GM23338 (cell line): ENCODE measurements around the gene PSD. TPM values are rescaled to one million over a fixed set of nuclear protein-coding genes. Genes with fewer than 3 reads are reported as not detected.

ENCODE experiments used
- ATAC-seq: fragments of 200-7000 bp; cut with Tn5 transposase; 3 replicates; pipeline ENCODE4 v1.9.1; 2020
- DNase-seq: peaks from one replicate; pipeline ENCODE4 v3.0.0-alpha.2; 2015; ENCODE audit warnings: low spot score
- H2AFZ ChIP-seq: fragments of 200-600 bp; sonication (generic); 2 replicates; pipeline ENCODE4 v1.8.0; 2016; ENCODE audit warnings: antibody characterized with exemption, mild to moderate bottlenecking, moderate library complexity
- H3F3A ChIP-seq: fragments of 200-600 bp; sonication (generic); replicated peaks from 2 replicates; pipeline ENCODE4 v1.8.0; 2017; ENCODE audit warnings: antibody characterized with exemption, mixed run types, low read depth
- H3K27ac ChIP-seq: fragments of 200-600 bp; sonication (generic); 2 replicates; pipeline ENCODE4 v1.6.1; 2016; ENCODE audit warnings: low read depth
- H3K27me3 ChIP-seq: fragments of 200-600 bp; sonication (generic); 2 replicates; pipeline ENCODE4 v1.8.0; 2016; ENCODE audit warnings: mild to moderate bottlenecking, mixed run types, moderate library complexity; ENCODE audit not compliant: insufficient read depth
- H3K36me3 ChIP-seq: fragments of 200-600 bp; sonication (generic); 2 replicates; pipeline ENCODE4 v1.8.0; 2016; ENCODE audit warnings: mild to moderate bottlenecking; ENCODE audit not compliant: insufficient read depth
- H3K4me1 ChIP-seq: fragments of 200-600 bp; sonication (generic); 2 replicates; pipeline ENCODE4 v1.8.0; 2016; ENCODE audit warnings: mild to moderate bottlenecking, moderate library complexity; ENCODE audit not compliant: insufficient read depth
- H3K4me2 ChIP-seq: fragments of 200-600 bp; sonication (generic); 2 replicates; pipeline ENCODE4 v1.7.1; 2017; ENCODE audit warnings: mixed run types
- H3K4me3 ChIP-seq: fragments of 200-600 bp; sonication (generic); 2 replicates; pipeline ENCODE4 v1.6.1; 2016; ENCODE audit warnings: mixed run types
- H3K79me2 ChIP-seq: fragments of 200-600 bp; sonication (generic); replicated peaks from 2 replicates; pipeline ENCODE4 v1.8.0; 2017; ENCODE audit warnings: mild to moderate bottlenecking; ENCODE audit not compliant: insufficient read depth
- H3K9me2 ChIP-seq: fragments of 200-600 bp; sonication (generic); 2 replicates; pipeline ENCODE4 v1.8.0; 2017; ENCODE audit not compliant: insufficient read depth
- H4K20me1 ChIP-seq: fragments of 200-600 bp; sonication (generic); replicated peaks from 2 replicates; pipeline ENCODE4 v1.8.0; 2017; ENCODE audit warnings: mild to moderate bottlenecking; ENCODE audit not compliant: insufficient read depth
- H3K27ac Mint-ChIP-seq: 2 replicates; pipeline ENCODE4 v1.8.0; 2020; ENCODE audit warnings: inconsistent platforms, mild to moderate bottlenecking, moderate library complexity, mixed read lengths
- H3K27me3 Mint-ChIP-seq: 3 replicates; pipeline ENCODE4 v1.8.0; 2022; ENCODE audit warnings: low read depth, mild to moderate bottlenecking, moderate library complexity, mixed read lengths, inconsistent platforms; ENCODE audit not compliant: insufficient read depth, poor library complexity
- H3K36me3 Mint-ChIP-seq: 3 replicates; pipeline ENCODE4 v1.8.0; 2021; ENCODE audit warnings: low read depth, mild to moderate bottlenecking, inconsistent platforms, moderate library complexity, mixed read lengths
- H3K4me1 Mint-ChIP-seq: 3 replicates; pipeline ENCODE4 v1.8.0; 2020; ENCODE audit warnings: mild to moderate bottlenecking, inconsistent platforms, mixed read lengths
- H3K4me3 Mint-ChIP-seq: 3 replicates; pipeline ENCODE4 v1.8.0; 2021; ENCODE audit warnings: moderate library complexity, mild to moderate bottlenecking, inconsistent platforms, mixed read lengths
- H3K9me3 Mint-ChIP-seq: 3 replicates; pipeline ENCODE4 v1.8.0; 2020; ENCODE audit warnings: moderate library complexity, mild to moderate bottlenecking, inconsistent platforms, mixed read lengths
- CREB1 ChIP-seq: fragments of 250-450 bp; sonication (Bioruptor Pico); IDR thresholded peaks from 2 replicates; pipeline ENCODE4 v1.5.0; 2020; ENCODE audit warnings: low read depth, mild to moderate bottlenecking, moderate library complexity
- EZH2 ChIP-seq: fragments of 200-600 bp; sonication (generic); IDR thresholded peaks from one replicate; pipeline ENCODE4 v1.8.0; 2017; ENCODE audit warnings: antibody characterized with exemption, mild to moderate bottlenecking, low read depth; ENCODE audit not compliant: unreplicated experiment
- EZH2phosphoT487 ChIP-seq: fragments of 200-600 bp; sonication (generic); IDR thresholded peaks from one replicate; pipeline ENCODE4 v1.8.1; 2018; ENCODE audit warnings: antibody characterized with exemption; ENCODE audit not compliant: unreplicated experiment
- JUNB ChIP-seq: IDR thresholded peaks from one replicate; pipeline ENCODE4 v1.6.1; 2016; ENCODE audit warnings: antibody characterized with exemption; ENCODE audit not compliant: unreplicated experiment
- NANOG ChIP-seq: IDR thresholded peaks from 2 replicates; pipeline ENCODE4 v1.6.1; 2016; ENCODE audit warnings: antibody characterized with exemption, borderline replicate concordance
- POLR2AphosphoS5 ChIP-seq: IDR thresholded peaks from 2 replicates; pipeline ENCODE4 v1.6.1; 2016; ENCODE audit warnings: antibody characterized with exemption, low read depth
- ZNF114 ChIP-seq: fragments of 250-450 bp; sonication (Bioruptor Pico); IDR thresholded peaks from 2 replicates; pipeline ENCODE4 v1.5.0; 2020; ENCODE audit warnings: mild to moderate bottlenecking, moderate library complexity
- polyA plus RNA-seq: library from polyadenylated mRNA; unstranded; fragments of >200 nt; fragmentation: Nextera tagmentation; extraction: Ambion mirVana; gene quantifications from 2 replicates; pipeline ENCODE4 v1.2.1, GENCODE V29; 2016
- total RNA-seq: library from RNA; depleted of rRNA; stranded (reverse); fragments of >200 nt; shearing (Covaris generic); gene quantifications from 2 replicates; pipeline ENCODE4 v1.2.3, GENCODE V29; 2014
- TF ChIP-seq, protein P1 (sequence below): fragments of 250-450 bp; sonication (Bioruptor Pico); IDR thresholded peaks from 2 replicates; pipeline ENCODE4 v1.5.0; 2020; ENCODE audit warnings: mild to moderate bottlenecking, moderate library complexity
- TF ChIP-seq, protein P2 (sequence below), 2 experiments: fragments of 200-600 bp in 1 of 2; sonication (generic) in 1 of 2; conservative IDR thresholded peaks; 2 replicates each; pipeline versions ENCODE4 v1.5.1 to v1.6.1; 2016 to 2017; ENCODE audit warnings: antibody characterized with exemption in 2 of 2, low read depth in 2 of 2, mild to moderate bottlenecking in 2 of 2, moderate library complexity in 1 of 2
- TF ChIP-seq, protein P3 (sequence below): IDR thresholded peaks from one replicate; pipeline ENCODE4 v1.6.1; 2018; ENCODE audit warnings: antibody characterized with exemption; ENCODE audit not compliant: unreplicated experiment

Gene PSD
- total and polyA plus RNA-seq, 2 experiments from 2014 or later = 1.9 to 6.8 TPM

DNA sequence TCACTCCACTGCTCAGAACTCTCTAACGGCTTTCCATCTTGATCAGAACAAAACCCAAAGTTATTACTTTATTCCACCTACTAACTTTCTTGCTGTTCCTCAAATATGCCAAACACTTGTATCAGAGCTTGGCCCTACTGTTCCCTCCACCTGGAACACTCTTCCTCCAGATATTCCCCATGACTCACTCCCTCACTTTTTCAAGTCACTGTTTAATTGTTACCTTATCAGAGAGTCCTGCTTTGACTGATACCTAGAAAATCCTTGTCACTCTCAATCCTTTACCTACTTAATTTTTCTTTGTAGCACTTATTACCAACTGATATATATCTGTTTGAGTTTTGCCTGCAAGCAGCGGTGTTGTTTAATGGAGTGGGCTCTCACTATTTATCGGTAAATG lies 28.7 kb downstream of the PSD start (continued):
- TF ChIP-seq, protein P1, sequence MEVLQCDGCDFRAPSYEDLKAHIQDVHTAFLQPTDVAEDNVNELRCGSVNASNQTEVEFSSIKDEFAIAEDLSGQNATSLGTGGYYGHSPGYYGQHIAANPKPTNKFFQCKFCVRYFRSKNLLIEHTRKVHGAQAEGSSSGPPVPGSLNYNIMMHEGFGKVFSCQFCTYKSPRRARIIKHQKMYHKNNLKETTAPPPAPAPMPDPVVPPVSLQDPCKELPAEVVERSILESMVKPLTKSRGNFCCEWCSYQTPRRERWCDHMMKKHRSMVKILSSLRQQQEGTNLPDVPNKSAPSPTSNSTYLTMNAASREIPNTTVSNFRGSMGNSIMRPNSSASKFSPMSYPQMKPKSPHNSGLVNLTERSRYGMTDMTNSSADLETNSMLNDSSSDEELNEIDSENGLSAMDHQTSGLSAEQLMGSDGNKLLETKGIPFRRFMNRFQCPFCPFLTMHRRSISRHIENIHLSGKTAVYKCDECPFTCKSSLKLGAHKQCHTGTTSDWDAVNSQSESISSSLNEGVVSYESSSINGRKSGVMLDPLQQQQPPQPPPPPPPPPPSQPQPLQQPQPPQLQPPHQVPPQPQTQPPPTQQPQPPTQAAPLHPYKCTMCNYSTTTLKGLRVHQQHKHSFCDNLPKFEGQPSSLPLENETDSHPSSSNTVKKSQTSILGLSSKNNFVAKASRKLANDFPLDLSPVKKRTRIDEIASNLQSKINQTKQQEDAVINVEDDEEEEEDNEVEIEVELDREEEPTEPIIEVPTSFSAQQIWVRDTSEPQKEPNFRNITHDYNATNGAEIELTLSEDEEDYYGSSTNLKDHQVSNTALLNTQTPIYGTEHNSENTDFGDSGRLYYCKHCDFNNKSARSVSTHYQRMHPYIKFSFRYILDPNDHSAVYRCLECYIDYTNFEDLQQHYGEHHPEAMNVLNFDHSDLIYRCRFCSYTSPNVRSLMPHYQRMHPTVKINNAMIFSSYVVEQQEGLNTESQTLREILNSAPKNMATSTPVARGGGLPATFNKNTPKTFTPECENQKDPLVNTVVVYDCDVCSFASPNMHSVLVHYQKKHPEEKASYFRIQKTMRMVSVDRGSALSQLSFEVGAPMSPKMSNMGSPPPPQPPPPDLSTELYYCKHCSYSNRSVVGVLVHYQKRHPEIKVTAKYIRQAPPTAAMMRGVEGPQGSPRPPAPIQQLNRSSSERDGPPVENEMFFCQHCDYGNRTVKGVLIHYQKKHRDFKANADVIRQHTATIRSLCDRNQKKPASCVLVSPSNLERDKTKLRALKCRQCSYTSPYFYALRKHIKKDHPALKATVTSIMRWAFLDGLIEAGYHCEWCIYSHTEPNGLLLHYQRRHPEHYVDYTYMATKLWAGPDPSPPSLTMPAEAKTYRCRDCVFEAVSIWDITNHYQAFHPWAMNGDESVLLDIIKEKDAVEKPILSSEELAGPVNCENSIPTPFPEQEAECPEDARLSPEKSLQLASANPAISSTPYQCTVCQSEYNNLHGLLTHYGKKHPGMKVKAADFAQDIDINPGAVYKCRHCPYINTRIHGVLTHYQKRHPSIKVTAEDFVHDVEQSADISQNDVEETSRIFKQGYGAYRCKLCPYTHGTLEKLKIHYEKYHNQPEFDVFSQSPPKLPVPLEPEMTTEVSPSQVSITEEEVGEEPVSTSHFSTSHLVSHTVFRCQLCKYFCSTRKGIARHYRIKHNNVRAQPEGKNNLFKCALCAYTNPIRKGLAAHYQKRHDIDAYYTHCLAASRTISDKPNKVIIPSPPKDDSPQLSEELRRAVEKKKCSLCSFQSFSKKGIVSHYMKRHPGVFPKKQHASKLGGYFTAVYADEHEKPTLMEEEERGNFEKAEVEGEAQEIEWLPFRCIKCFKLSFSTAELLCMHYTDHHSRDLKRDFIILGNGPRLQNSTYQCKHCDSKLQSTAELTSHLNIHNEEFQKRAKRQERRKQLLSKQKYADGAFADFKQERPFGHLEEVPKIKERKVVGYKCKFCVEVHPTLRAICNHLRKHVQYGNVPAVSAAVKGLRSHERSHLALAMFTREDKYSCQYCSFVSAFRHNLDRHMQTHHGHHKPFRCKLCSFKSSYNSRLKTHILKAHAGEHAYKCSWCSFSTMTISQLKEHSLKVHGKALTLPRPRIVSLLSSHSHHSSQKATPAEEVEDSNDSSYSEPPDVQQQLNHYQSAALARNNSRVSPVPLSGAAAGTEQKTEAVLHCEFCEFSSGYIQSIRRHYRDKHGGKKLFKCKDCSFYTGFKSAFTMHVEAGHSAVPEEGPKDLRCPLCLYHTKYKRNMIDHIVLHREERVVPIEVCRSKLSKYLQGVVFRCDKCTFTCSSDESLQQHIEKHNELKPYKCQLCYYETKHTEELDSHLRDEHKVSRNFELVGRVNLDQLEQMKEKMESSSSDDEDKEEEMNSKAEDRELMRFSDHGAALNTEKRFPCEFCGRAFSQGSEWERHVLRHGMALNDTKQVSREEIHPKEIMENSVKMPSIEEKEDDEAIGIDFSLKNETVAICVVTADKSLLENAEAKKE (CRISPR knock-in tag) = no peak
- TF ChIP-seq, protein P2, sequence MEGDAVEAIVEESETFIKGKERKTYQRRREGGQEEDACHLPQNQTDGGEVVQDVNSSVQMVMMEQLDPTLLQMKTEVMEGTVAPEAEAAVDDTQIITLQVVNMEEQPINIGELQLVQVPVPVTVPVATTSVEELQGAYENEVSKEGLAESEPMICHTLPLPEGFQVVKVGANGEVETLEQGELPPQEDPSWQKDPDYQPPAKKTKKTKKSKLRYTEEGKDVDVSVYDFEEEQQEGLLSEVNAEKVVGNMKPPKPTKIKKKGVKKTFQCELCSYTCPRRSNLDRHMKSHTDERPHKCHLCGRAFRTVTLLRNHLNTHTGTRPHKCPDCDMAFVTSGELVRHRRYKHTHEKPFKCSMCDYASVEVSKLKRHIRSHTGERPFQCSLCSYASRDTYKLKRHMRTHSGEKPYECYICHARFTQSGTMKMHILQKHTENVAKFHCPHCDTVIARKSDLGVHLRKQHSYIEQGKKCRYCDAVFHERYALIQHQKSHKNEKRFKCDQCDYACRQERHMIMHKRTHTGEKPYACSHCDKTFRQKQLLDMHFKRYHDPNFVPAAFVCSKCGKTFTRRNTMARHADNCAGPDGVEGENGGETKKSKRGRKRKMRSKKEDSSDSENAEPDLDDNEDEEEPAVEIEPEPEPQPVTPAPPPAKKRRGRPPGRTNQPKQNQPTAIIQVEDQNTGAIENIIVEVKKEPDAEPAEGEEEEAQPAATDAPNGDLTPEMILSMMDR (conservative IDR thresholded peaks at IDR 0.05; ENCODE audit: low read depth in 2 of 2) = no peak
- TF ChIP-seq EZH2phosphoT487 (no peak), NANOG (no peak), POLR2AphosphoS5 (no peak)

DNA sequence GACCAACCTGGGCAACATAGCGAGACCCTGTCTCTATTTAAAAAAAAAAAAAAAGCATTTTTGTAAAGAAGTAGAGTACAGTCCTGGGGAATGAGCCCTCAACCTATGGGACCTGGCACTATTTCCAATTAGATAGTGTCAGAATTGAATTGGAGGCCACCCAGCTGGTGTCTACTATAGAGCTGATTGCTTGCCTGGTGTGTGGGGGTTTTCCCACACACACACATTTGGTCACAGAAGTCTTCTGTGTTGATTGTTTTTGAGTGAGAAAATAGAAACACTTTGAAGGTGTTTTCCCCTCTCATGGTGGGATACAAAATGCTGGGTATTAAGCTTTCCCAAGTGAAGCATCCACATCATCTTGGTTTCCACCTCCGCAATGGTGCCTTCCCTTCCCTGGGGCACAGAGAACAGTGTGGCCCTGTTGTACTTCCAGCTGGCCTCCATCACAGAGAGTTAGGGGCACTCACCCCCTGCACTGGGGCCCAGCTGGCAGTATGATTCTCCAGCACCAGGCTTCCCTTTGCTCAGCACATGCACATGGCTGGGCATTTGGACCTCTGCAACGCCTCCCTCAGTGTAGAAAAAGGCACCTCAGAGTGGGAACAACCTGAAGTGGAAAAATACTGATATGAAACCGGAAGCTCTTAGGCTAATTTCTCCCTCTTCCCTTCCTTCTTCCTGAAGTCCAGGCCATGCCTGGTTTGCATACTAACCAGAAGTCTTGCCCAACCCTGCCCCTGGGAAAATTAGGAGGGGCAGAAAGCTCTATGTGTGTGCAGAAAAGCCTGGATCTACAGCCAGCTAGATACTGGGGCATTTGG lies 33.8 kb downstream of the PSD start:
- H3K27ac Mint-ChIP-seq = no peak overlapping the region
- no peaks in the 10 kb centered on the region for H3K4me1 Mint-ChIP-seq
- DNase-seq = no peak
- no peaks in the 10 kb centered on the region for H3K4me1 ChIP-seq
- no peak overlapping the region for H3K4me3 Mint-ChIP-seq
- H3K4me3 ChIP-seq = no peak overlapping the region
- no peak for ATAC-seq
- H3K36me3 ChIP-seq = no peaks in the 10 kb centered on the region
- peaks cover 9% of the 10 kb centered on the region for H3K27me3 Mint-ChIP-seq
- H3K9me2 ChIP-seq = no peaks in the 10 kb centered on the region
- no peaks in the 10 kb centered on the region for H3F3A ChIP-seq
- H2AFZ ChIP-seq = no peak overlapping the region
- H3K27ac ChIP-seq = no peak overlapping the region
- H3K4me2 ChIP-seq = no peak overlapping the region
- peaks cover 6% of the 10 kb centered on the region; the same call in 1 of the 3 replicates for H3K36me3 Mint-ChIP-seq
- H3K9me3 Mint-ChIP-seq = no peaks in the 10 kb centered on the region
- TF ChIP-seq, protein P2 (conservative IDR thresholded peaks at IDR 0.05; ENCODE audit: low read depth in 2 of 2) = no peak
- no peak for TF ChIP-seq JUNB
- TF ChIP-seq POLR2AphosphoS5 = no peak
- TF ChIP-seq ZNF114 (CRISPR knock-in tag) = no peak
- no peak for TF ChIP-seq EZH2
- TF ChIP-seq NANOG = no peak
- no peak for TF ChIP-seq CREB1 (CRISPR knock-in tag)
- TF ChIP-seq, protein P3, sequence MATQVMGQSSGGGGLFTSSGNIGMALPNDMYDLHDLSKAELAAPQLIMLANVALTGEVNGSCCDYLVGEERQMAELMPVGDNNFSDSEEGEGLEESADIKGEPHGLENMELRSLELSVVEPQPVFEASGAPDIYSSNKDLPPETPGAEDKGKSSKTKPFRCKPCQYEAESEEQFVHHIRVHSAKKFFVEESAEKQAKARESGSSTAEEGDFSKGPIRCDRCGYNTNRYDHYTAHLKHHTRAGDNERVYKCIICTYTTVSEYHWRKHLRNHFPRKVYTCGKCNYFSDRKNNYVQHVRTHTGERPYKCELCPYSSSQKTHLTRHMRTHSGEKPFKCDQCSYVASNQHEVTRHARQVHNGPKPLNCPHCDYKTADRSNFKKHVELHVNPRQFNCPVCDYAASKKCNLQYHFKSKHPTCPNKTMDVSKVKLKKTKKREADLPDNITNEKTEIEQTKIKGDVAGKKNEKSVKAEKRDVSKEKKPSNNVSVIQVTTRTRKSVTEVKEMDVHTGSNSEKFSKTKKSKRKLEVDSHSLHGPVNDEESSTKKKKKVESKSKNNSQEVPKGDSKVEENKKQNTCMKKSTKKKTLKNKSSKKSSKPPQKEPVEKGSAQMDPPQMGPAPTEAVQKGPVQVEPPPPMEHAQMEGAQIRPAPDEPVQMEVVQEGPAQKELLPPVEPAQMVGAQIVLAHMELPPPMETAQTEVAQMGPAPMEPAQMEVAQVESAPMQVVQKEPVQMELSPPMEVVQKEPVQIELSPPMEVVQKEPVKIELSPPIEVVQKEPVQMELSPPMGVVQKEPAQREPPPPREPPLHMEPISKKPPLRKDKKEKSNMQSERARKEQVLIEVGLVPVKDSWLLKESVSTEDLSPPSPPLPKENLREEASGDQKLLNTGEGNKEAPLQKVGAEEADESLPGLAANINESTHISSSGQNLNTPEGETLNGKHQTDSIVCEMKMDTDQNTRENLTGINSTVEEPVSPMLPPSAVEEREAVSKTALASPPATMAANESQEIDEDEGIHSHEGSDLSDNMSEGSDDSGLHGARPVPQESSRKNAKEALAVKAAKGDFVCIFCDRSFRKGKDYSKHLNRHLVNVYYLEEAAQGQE = no peak
- H4K20me1 ChIP-seq = no peaks in the 10 kb centered on the region; the same call in 1 of the 2 replicates
- H3K27me3 ChIP-seq = no peaks in the 10 kb centered on the region
- no peaks in the 10 kb centered on the region for H3K79me2 ChIP-seq
